ENCODE measurements around the gene GAREM2.

The GAREM2 gene

GRCh38 chr2:26197516-26197915, 24.6 kb downstream of the GAREM2 start:
- Histone ChIP-seq H4K20me1 (ENCODE audit: control insufficient read depth, insufficient read depth, low read depth, low read length) (no peaks in the 10 kb centered on the region), H3F3A (ENCODE audit: control insufficient read depth, insufficient read depth) (no peaks in the 10 kb centered on the region), H3K9me2 (replicated peaks; ENCODE audit: control insufficient read depth, low read length) (no peaks in the 10 kb centered on the region), H3K79me2 (ENCODE audit: control insufficient read depth, low read length) (no peaks in the 10 kb centered on the region), H3K9me3 (ENCODE audit: control insufficient read depth, insufficient read depth, low read length) (no peaks in the 10 kb centered on the region), H3K36me3 (ENCODE audit: control insufficient read depth, low read length) (peaks cover 79% of the 10 kb centered on the region), H3K27me3 (ENCODE audit: control insufficient read depth, low read length) (no peaks in the 10 kb centered on the region), H3K4me2 (ENCODE audit: low read length) (no peak overlapping the region), H3K4me1 (ENCODE audit: control insufficient read depth, low read length) (peaks cover 13% of the 10 kb centered on the region), H3K4me3 (ENCODE audit: low read length) (no peak overlapping the region), H3K27ac (ENCODE audit: low read depth, low read length) (no peak overlapping the region)
- TF ChIP-seq EZH2phosphoT487 (IDR thresholded peaks at IDR 0.05; ENCODE audit: borderline replicate concordance, low read length), result no peak

GRCh38 chr2:26202981-26203490, 30.1 kb downstream of the GAREM2 start:
- TF ChIP-seq CTCF (IDR thresholded peaks at IDR 0.05; ENCODE audit: low read depth, low read length, poor library complexity, severe bottlenecking) (no peak), EZH2phosphoT487 (IDR thresholded peaks at IDR 0.05; ENCODE audit: borderline replicate concordance, low read length) (no peak)
- Histone ChIP-seq H3K9me3 (ENCODE audit: control insufficient read depth, insufficient read depth, low read length) (no peaks in the 10 kb centered on the region), H3K9me2 (replicated peaks; ENCODE audit: control insufficient read depth, low read length) (no peaks in the 10 kb centered on the region), H3K4me1 (ENCODE audit: control insufficient read depth, low read length) (no peaks in the 10 kb centered on the region; the same call in 1 of the 2 replicates), H4K20me1 (ENCODE audit: control insufficient read depth, insufficient read depth, low read depth, low read length) (no peaks in the 10 kb centered on the region), H3K4me3 (ENCODE audit: low read length) (no peak overlapping the region), H3K79me2 (ENCODE audit: control insufficient read depth, low read length) (no peaks in the 10 kb centered on the region), H3K27ac (ENCODE audit: low read depth, low read length) (no peak overlapping the region), H3K27me3 (ENCODE audit: control insufficient read depth, low read length) (no peaks in the 10 kb centered on the region), H3F3A (ENCODE audit: control insufficient read depth, insufficient read depth) (no peaks in the 10 kb centered on the region), H3K36me3 (ENCODE audit: control insufficient read depth, low read length) (peaks cover 51% of the 10 kb centered on the region), H3K4me2 (ENCODE audit: low read length) (no peak overlapping the region)

- no peaks in the 10 kb centered on the region for H3K79me2 ChIP-seq (ENCODE audit: control insufficient read depth, low read length)
- no peaks in the 10 kb centered on the region for H3K27me3 ChIP-seq (ENCODE audit: control insufficient read depth, low read length)
- no peaks in the 10 kb centered on the region for H3F3A ChIP-seq (ENCODE audit: control insufficient read depth, insufficient read depth)
- no peak overlapping the region for H3K27ac ChIP-seq (ENCODE audit: low read depth, low read length)
- H3K4me2 ChIP-seq (ENCODE audit: low read length), result no peak overlapping the region
- no peaks in the 10 kb centered on the region for H3K9me2 ChIP-seq (replicated peaks; ENCODE audit: control insufficient read depth, low read length)
- no peaks in the 10 kb centered on the region for H4K20me1 ChIP-seq (ENCODE audit: control insufficient read depth, insufficient read depth, low read depth, low read length)
- H3K9me3 ChIP-seq (ENCODE audit: control insufficient read depth, insufficient read depth, low read length), result no peaks in the 10 kb centered on the region
- H3K4me3 ChIP-seq (ENCODE audit: low read length), result no peak overlapping the region
- H3K4me1 ChIP-seq (ENCODE audit: control insufficient read depth, low read length), result no peaks in the 10 kb centered on the region
- H3K36me3 ChIP-seq (ENCODE audit: control insufficient read depth, low read length), result peaks cover 46% of the 10 kb centered on the region
- no peak for TF ChIP-seq EZH2phosphoT487 (IDR thresholded peaks at IDR 0.05; ENCODE audit: borderline replicate concordance, low read length)
- TF ChIP-seq CTCF (IDR thresholded peaks at IDR 0.05; ENCODE audit: low read depth, low read length, poor library complexity, severe bottlenecking), result no peak
Measured at GRCh38 chr2:26203906-26204305, 31.0 kb downstream of the GAREM2 start.

- Histone ChIP-seq H3F3A (ENCODE audit: control insufficient read depth, insufficient read depth) (no peaks in the 10 kb centered on the region), H3K4me2 (ENCODE audit: low read length) (no peak overlapping the region), H3K27ac (ENCODE audit: low read depth, low read length) (no peak overlapping the region), H3K79me2 (ENCODE audit: control insufficient read depth, low read length) (no peaks in the 10 kb centered on the region), H3K4me1 (ENCODE audit: control insufficient read depth, low read length) (no peaks in the 10 kb centered on the region), H4K20me1 (ENCODE audit: control insufficient read depth, insufficient read depth, low read depth, low read length) (no peaks in the 10 kb centered on the region), H3K36me3 (ENCODE audit: control insufficient read depth, low read length) (peaks cover 77% of the 10 kb centered on the region), H3K9me3 (ENCODE audit: control insufficient read depth, insufficient read depth, low read length) (no peaks in the 10 kb centered on the region), H3K4me3 (ENCODE audit: low read length) (no peak overlapping the region), H3K9me2 (replicated peaks; ENCODE audit: control insufficient read depth, low read length) (no peaks in the 10 kb centered on the region), H3K27me3 (ENCODE audit: control insufficient read depth, low read length) (no peaks in the 10 kb centered on the region)
- TF ChIP-seq CTCF (IDR thresholded peaks at IDR 0.05; ENCODE audit: low read depth, low read length, poor library complexity, severe bottlenecking) (no peak), EZH2phosphoT487 (IDR thresholded peaks at IDR 0.05; ENCODE audit: borderline replicate concordance, low read length) (no peak)
Measured at GRCh38 chr2:26212011-26212410, 39.1 kb downstream of the GAREM2 start.
